Measurements from ENCODE around the gene ZNF12.

DNA sequence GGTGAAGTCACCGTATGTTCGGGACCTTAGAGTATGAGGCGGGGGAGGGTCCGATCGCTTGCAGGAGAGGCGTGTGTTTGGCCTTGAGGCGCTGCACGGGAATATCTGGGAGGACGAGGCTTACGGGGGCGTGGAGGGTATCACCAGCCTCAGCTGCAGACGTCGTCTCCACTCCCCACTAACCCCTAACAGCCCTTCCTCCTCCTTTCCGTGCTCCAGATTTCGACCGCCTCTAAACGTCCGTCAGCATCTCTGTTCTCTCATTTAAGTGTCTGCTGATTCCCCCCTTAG is 23.5 kb upstream of the ZNF12 start:
- no peak for TF ChIP-seq EZH2 (IDR thresholded peaks at IDR 0.05)
- no peak for TF ChIP-seq POLR2AphosphoS5 (IDR thresholded peaks at IDR 0.05; ENCODE audit: borderline replicate concordance, low read depth, low read length)
